Activated T-helper 1 cell treated with anti-CD3 and anti-CD28 coated beads, Interleukin-12 subunit alpha, Interleukin-12 subunit beta, Interleukin-2, Interleukin-4 antibody, amounts not matched to agents 30 ng/mL and 10 ng/mL and 1 ng/mL, durations not matched to agents 14 hours and 24 hours and 36 hours (primary cell): ENCODE results near the gene MYO5B. TPM values are rescaled to one million over a fixed set of nuclear protein-coding genes. Genes with fewer than 3 reads are reported as not detected.
"Not testable (repeated sequence)": the region's sequence is repeated elsewhere in the genome, so short reads cannot be mapped to it uniquely, and the experiment has no call there.

ENCODE experiments used
- DNase-seq: peaks from one replicate; pipeline ENCODE4 v3.0.0; 2021; ENCODE audit warnings: low spot score
- H3K27ac Mint-ChIP-seq: one replicate; pipeline ENCODE4 v1.8.0; 2021; ENCODE audit warnings: mild to moderate bottlenecking, mixed read lengths
- H3K27me3 Mint-ChIP-seq: one replicate; pipeline ENCODE4 v1.8.0; 2022; ENCODE audit warnings: mild to moderate bottlenecking, moderate library complexity, mixed read lengths; ENCODE audit not compliant: insufficient read depth
- H3K36me3 Mint-ChIP-seq: one replicate; pipeline ENCODE4 v1.8.0; 2021; ENCODE audit warnings: low read depth, mixed read lengths
- H3K4me1 Mint-ChIP-seq: one replicate; pipeline ENCODE4 v1.8.0; 2021; ENCODE audit warnings: low read depth, mixed read lengths
- H3K4me3 Mint-ChIP-seq: one replicate; pipeline ENCODE4 v1.8.0; 2021; ENCODE audit warnings: mild to moderate bottlenecking, moderate library complexity, mixed read lengths
- H3K9me3 Mint-ChIP-seq: one replicate; pipeline ENCODE4 v1.8.0; 2021; ENCODE audit warnings: mixed read lengths
- intact Hi-C: fragments of 100-400 bp; cut with micrococcal nuclease; formaldehyde crosslinking; loops from one replicate; pipeline ENCODE4 v1.15.1; 2024
- total RNA-seq: library from RNA; stranded (reverse); gene quantifications from 2 replicates; pipeline ENCODE4 v1.2.3, GENCODE V29; 2022

The MYO5B gene
- total RNA-seq, 1 donor from 2014 or later: not detected

GRCh38 chr18:49893036-49893435 is 301.9 kb downstream of the MYO5B start:
- H3K4me1 Mint-ChIP-seq: no peaks in the 10 kb centered on the region
- intact Hi-C loops: no loop called here
- H3K4me3 Mint-ChIP-seq: no peak overlapping the region
- no peaks in the 10 kb centered on the region for H3K9me3 Mint-ChIP-seq
- H3K36me3 Mint-ChIP-seq: no peaks in the 10 kb centered on the region
- DNase-seq: no peak
- H3K27me3 Mint-ChIP-seq: peaks cover 4% of the 10 kb centered on the region
- no peak overlapping the region for H3K27ac Mint-ChIP-seq

GRCh38 chr18:49892148-49892924 is 302.6 kb downstream of the MYO5B start:
- peaks cover 4% of the 10 kb centered on the region for H3K27me3 Mint-ChIP-seq
- no peak for DNase-seq
- intact Hi-C loops: no loop called here
- no peaks in the 10 kb centered on the region for H3K4me1 Mint-ChIP-seq
- H3K9me3 Mint-ChIP-seq: no peaks in the 10 kb centered on the region
- H3K4me3 Mint-ChIP-seq: no peak overlapping the region
- H3K27ac Mint-ChIP-seq: no peak overlapping the region
- no peaks in the 10 kb centered on the region for H3K36me3 Mint-ChIP-seq

- Mint-ChIP-seq H3K9me3 (no peaks in the 10 kb centered on the region), H3K27ac (no peak overlapping the region), H3K36me3 (no peaks in the 10 kb centered on the region), H3K4me3 (no peak overlapping the region), H3K4me1 (no peaks in the 10 kb centered on the region), H3K27me3 (peaks cover 6% of the 10 kb centered on the region)
- intact Hi-C loops: no loop called here
- no peak for DNase-seq
Measured at GRCh38 chr18:49890041-49890440, 304.9 kb downstream of the MYO5B start.

- DNase-seq, H3K36me3 Mint-ChIP-seq, H3K27ac Mint-ChIP-seq, H3K4me3 Mint-ChIP-seq, H3K27me3 Mint-ChIP-seq, intact Hi-C loops, H3K9me3 Mint-ChIP-seq, H3K4me1 Mint-ChIP-seq: not testable (repeated sequence)
Measured at GRCh38 chr18:49889552-49889951, 305.4 kb downstream of the MYO5B start.

GRCh38 chr18:49886891-49887764 is 307.8 kb downstream of the MYO5B start:
- DNase-seq: no peak
- no peaks in the 10 kb centered on the region for H3K36me3 Mint-ChIP-seq
- no peak overlapping the region for H3K27ac Mint-ChIP-seq
- intact Hi-C loops: no loop called here
- H3K9me3 Mint-ChIP-seq: no peaks in the 10 kb centered on the region
- H3K4me3 Mint-ChIP-seq: no peak overlapping the region
- H3K4me1 Mint-ChIP-seq: no peaks in the 10 kb centered on the region
- peaks cover 12% of the 10 kb centered on the region for H3K27me3 Mint-ChIP-seq

- Mint-ChIP-seq H3K27me3 (peaks cover 11% of the 10 kb centered on the region), H3K36me3 (no peaks in the 10 kb centered on the region), H3K4me3 (no peak overlapping the region), H3K4me1 (no peaks in the 10 kb centered on the region), H3K27ac (no peak overlapping the region), H3K9me3 (no peaks in the 10 kb centered on the region)
- intact Hi-C loops: no loop called here
- no peak for DNase-seq
Measured at GRCh38 chr18:49884959-49885358, 310.0 kb downstream of the MYO5B start.

GRCh38 chr18:49884465-49884864 is 310.5 kb downstream of the MYO5B start:
- no peak for DNase-seq
- Mint-ChIP-seq H3K27me3 (peaks cover 14% of the 10 kb centered on the region), H3K9me3 (no peaks in the 10 kb centered on the region), H3K4me1 (no peaks in the 10 kb centered on the region), H3K36me3 (no peaks in the 10 kb centered on the region), H3K4me3 (no peak overlapping the region), H3K27ac (no peak overlapping the region)
- intact Hi-C loops: no loop called here

GRCh38 chr18:49880661-49881060 is 314.3 kb downstream of the MYO5B start:
- Mint-ChIP-seq H3K27ac (no peak overlapping the region), H3K4me1 (no peaks in the 10 kb centered on the region), H3K27me3 (peaks cover 23% of the 10 kb centered on the region), H3K36me3 (no peaks in the 10 kb centered on the region), H3K4me3 (no peak overlapping the region), H3K9me3 (no peaks in the 10 kb centered on the region)
- intact Hi-C loops: no loop called here
- DNase-seq: no peak

GRCh38 chr18:49879271-49879580 is 315.7 kb downstream of the MYO5B start:
- no peaks in the 10 kb centered on the region for H3K9me3 Mint-ChIP-seq
- no peaks in the 10 kb centered on the region for H3K36me3 Mint-ChIP-seq
- H3K4me3 Mint-ChIP-seq: no peak overlapping the region
- H3K27me3 Mint-ChIP-seq: peaks cover 18% of the 10 kb centered on the region
- intact Hi-C loops: no loop called here
- no peaks in the 10 kb centered on the region for H3K4me1 Mint-ChIP-seq
- DNase-seq: no peak
- H3K27ac Mint-ChIP-seq: no peak overlapping the region

GRCh38 chr18:49878567-49879270 is 316.2 kb downstream of the MYO5B start:
- no peak overlapping the region for H3K27ac Mint-ChIP-seq
- no peak overlapping the region for H3K4me3 Mint-ChIP-seq

GRCh38 chr18:49878015-49878414 is 316.9 kb downstream of the MYO5B start:
- intact Hi-C loops: no loop called here
- Mint-ChIP-seq H3K27ac (no peak overlapping the region), H3K9me3 (no peaks in the 10 kb centered on the region), H3K4me3 (no peak overlapping the region), H3K36me3 (no peaks in the 10 kb centered on the region), H3K4me1 (no peaks in the 10 kb centered on the region), H3K27me3 (peaks cover 18% of the 10 kb centered on the region)
- DNase-seq: no peak

More at GRCh38 chr18:49878567-49879270, 316.2 kb downstream of the MYO5B start:
- DNase-seq: no peak
- H3K4me1 Mint-ChIP-seq: no peaks in the 10 kb centered on the region
- peaks cover 18% of the 10 kb centered on the region for H3K27me3 Mint-ChIP-seq
- intact Hi-C loops: no loop called here
- no peaks in the 10 kb centered on the region for H3K36me3 Mint-ChIP-seq
- H3K9me3 Mint-ChIP-seq: no peaks in the 10 kb centered on the region

GRCh38 chr18:49876536-49876935 is 318.4 kb downstream of the MYO5B start:
- no peak for DNase-seq
- Mint-ChIP-seq H3K27ac (no peak overlapping the region), H3K36me3 (no peaks in the 10 kb centered on the region), H3K27me3 (peaks cover 14% of the 10 kb centered on the region), H3K9me3 (no peaks in the 10 kb centered on the region), H3K4me3 (no peak overlapping the region), H3K4me1 (no peaks in the 10 kb centered on the region)
- intact Hi-C loops: no loop called here

GRCh38 chr18:49875783-49876182 is 319.2 kb downstream of the MYO5B start:
- H3K27ac Mint-ChIP-seq: no peak overlapping the region
- H3K36me3 Mint-ChIP-seq: no peaks in the 10 kb centered on the region
- DNase-seq: no peak
- no peaks in the 10 kb centered on the region for H3K9me3 Mint-ChIP-seq
- H3K4me1 Mint-ChIP-seq: no peaks in the 10 kb centered on the region
- H3K27me3 Mint-ChIP-seq: peaks cover 14% of the 10 kb centered on the region
- intact Hi-C loops: no loop called here
- no peak overlapping the region for H3K4me3 Mint-ChIP-seq
